CD14-positive monocyte (primary cell): ENCODE data around the gene DDX39A. TPM values are rescaled to one million over a fixed set of nuclear protein-coding genes. Genes with fewer than 3 reads are reported as not detected.

Source experiments
- DNase-seq, 3 donors: peaks; one replicate each; pipeline ENCODE4 v3.0.0-alpha.2; 2011 to 2022
- H2AFZ ChIP-seq: 2 replicates; pipeline ENCODE4 v1.6.0; 2012; ENCODE audit warnings: mild to moderate bottlenecking, low read depth, low read length, inconsistent platforms; ENCODE audit not compliant: insufficient read depth, poor library complexity, severe bottlenecking
- H3K27ac ChIP-seq, 2 donors: 1 replicate in 1 of 2; 2 replicates in 1 of 2; pipeline ENCODE4 v1.5.1; 2012 to 2013; ENCODE audit warnings: low read length in 2 of 2, control low read depth in 1 of 2, inconsistent platforms in 1 of 2, low read depth in 1 of 2, mild to moderate bottlenecking in 1 of 2
- H3K27me3 ChIP-seq, 2 donors: one replicate each; pipeline versions ENCODE4 v1.6.0 to v1.6.1; 2011 to 2013; ENCODE audit warnings: low read length in 2 of 2; ENCODE audit not compliant: control insufficient read depth in 2 of 2, insufficient read depth in 2 of 2
- H3K36me3 ChIP-seq, 2 donors: replicated peaks in 1 of 2; 1 replicate in 1 of 2; 2 replicates in 1 of 2; pipeline versions ENCODE4 v1.5.1 to v1.6.1; 2012 to 2013; ENCODE audit warnings: low read length in 2 of 2, control low read depth in 1 of 2, inconsistent platforms in 1 of 2, mild to moderate bottlenecking in 1 of 2; ENCODE audit not compliant: insufficient read depth in 2 of 2, control insufficient read depth in 1 of 2
- H3K4me1 ChIP-seq, 2 donors: 1 replicate in 1 of 2; 2 replicates in 1 of 2; pipeline versions ENCODE4 v1.5.1 to v1.6.1; 2012 to 2013; ENCODE audit warnings: low read length in 2 of 2, control low read depth in 1 of 2, inconsistent platforms in 1 of 2, mild to moderate bottlenecking in 1 of 2, moderate library complexity in 1 of 2; ENCODE audit not compliant: insufficient read depth in 2 of 2, control insufficient read depth in 1 of 2
- H3K4me2 ChIP-seq: replicated peaks from 2 replicates; pipeline ENCODE3; 2012; ENCODE audit warnings: low read length, moderate library complexity, mild to moderate bottlenecking; ENCODE audit not compliant: poor library complexity, severe bottlenecking; ENCODE audit errors: extremely low read depth
- H3K4me3 ChIP-seq, 3 experiments: fragments of 200-600 bp in 1 of 3; sonication (generic) in 1 of 3; replicated peaks in 1 of 3; 1 replicate in 2 of 3; 2 replicates in 1 of 3; pipeline ENCODE4 v1.5.1; 2011 to 2013; ENCODE audit warnings: low read length in 3 of 3, mild to moderate bottlenecking in 3 of 3, control low read depth in 2 of 3, low read depth in 2 of 3, inconsistent platforms in 1 of 3, moderate library complexity in 1 of 3
- H3K79me2 ChIP-seq: 2 replicates; pipeline ENCODE4 v1.6.0; 2012; ENCODE audit warnings: mild to moderate bottlenecking, control low read depth, inconsistent platforms, low read length, moderate library complexity; ENCODE audit not compliant: insufficient read depth
- H3K9ac ChIP-seq: 2 replicates; pipeline ENCODE4 v1.6.0; 2017; ENCODE audit warnings: low read length, mild to moderate bottlenecking; ENCODE audit not compliant: insufficient read depth, poor library complexity, severe bottlenecking
- H3K9me3 ChIP-seq, 2 donors: replicated peaks in 1 of 2; 1 replicate in 1 of 2; 2 replicates in 1 of 2; pipeline versions ENCODE4 v1.5.1 to v1.6.1; 2012 to 2013; ENCODE audit warnings: low read length in 2 of 2, control low read depth in 1 of 2; ENCODE audit not compliant: control insufficient read depth in 1 of 2, insufficient read depth in 1 of 2
- H4K20me1 ChIP-seq: 2 replicates; pipeline ENCODE4 v1.6.0; 2012; ENCODE audit warnings: mild to moderate bottlenecking, low read length, control low read depth, moderate library complexity; ENCODE audit not compliant: insufficient read depth
- H3K27ac Mint-ChIP-seq, 7 donors: one replicate each; pipeline ENCODE4 v1.8.0; 2020; ENCODE audit warnings: mild to moderate bottlenecking in 7 of 7, mixed read lengths in 7 of 7, moderate library complexity in 6 of 7, inconsistent platforms in 2 of 7
- H3K27me3 Mint-ChIP-seq, 3 donors: one replicate each; pipeline ENCODE4 v1.8.0; 2021 to 2022; ENCODE audit warnings: low read depth in 3 of 3, mild to moderate bottlenecking in 3 of 3, mixed read lengths in 3 of 3, moderate library complexity in 3 of 3, inconsistent platforms in 1 of 3
- H3K36me3 Mint-ChIP-seq, 2 donors: one replicate each; pipeline ENCODE4 v1.8.0; 2020; ENCODE audit warnings: mixed read lengths in 2 of 2, inconsistent platforms in 1 of 2, mild to moderate bottlenecking in 1 of 2
- H3K4me1 Mint-ChIP-seq: one replicate; pipeline ENCODE4 v1.8.0; 2020; ENCODE audit warnings: mild to moderate bottlenecking, mixed read lengths
- H3K4me3 Mint-ChIP-seq, 2 donors: one replicate each; pipeline ENCODE4 v1.8.0; 2020; ENCODE audit warnings: mild to moderate bottlenecking in 2 of 2, mixed read lengths in 2 of 2, moderate library complexity in 1 of 2
- H3K9me3 Mint-ChIP-seq, 7 donors: one replicate each; pipeline ENCODE4 v1.8.0; 2020 to 2022; ENCODE audit warnings: mixed read lengths in 7 of 7, mild to moderate bottlenecking in 6 of 7, moderate library complexity in 6 of 7, inconsistent platforms in 2 of 7
- CTCF ChIP-seq: fragments of 200-600 bp; IDR thresholded peaks from one replicate; pipeline ENCODE4 v1.8.0; 2022; ENCODE audit warnings: antibody characterized with exemption, mild to moderate bottlenecking
- WGBS: methylation state at CpG from one replicate; pipeline ENCODE4 v1.1.5; 2013; ENCODE audit warnings: missing lambda C conversion rate; ENCODE audit not compliant: insufficient coverage; 5-methylcytosine and 5-hydroxymethylcytosine counted together
- intact Hi-C, 2 donors: fragments of 100-400 bp; cut with micrococcal nuclease; formaldehyde crosslinking; loops; one replicate each; pipeline versions ENCODE4 v1.15.0 to v1.15.1; 2023
- polyA plus RNA-seq, 3 donors: library from polyadenylated mRNA; depleted of rRNA in 1 of 3; unstranded in 2 of 3; stranded (reverse) in 1 of 3; fragments of 300-500 nt in 2 of 3; fragments of >200 nt in 1 of 3; fragmentation: Illumina TruSeq in 2 of 3; gene quantifications; 1 replicate in 2 of 3; 2 replicates in 1 of 3; pipeline ENCODE4 v1.2.3, GENCODE V29; 2012 to 2021

The DDX39A gene
- polyA plus RNA-seq, 3 donors = 78.7 to 187 (median 83.5) TPM

GRCh38 chr19:14407605-14408484 is 11.3 kb downstream of the DDX39A start:
- WGBS = 88% methylated on average over 15 of the region's 20 CpGs
- Histone ChIP-seq H2AFZ (no peak overlapping the region), H3K27ac (peak overlapping the region; percentile 17 to 36), H3K36me3 (peaks cover 95 to 97% of the 10 kb centered on the region in 2 donors), H4K20me1 (peaks cover 99% of the 10 kb centered on the region), H3K4me3 (no peak overlapping the region), H3K9ac (no peak overlapping the region), H3K4me2 (no peak overlapping the region), H3K79me2 (peaks cover 58% of the 10 kb centered on the region), H3K27me3 (no peaks in the 10 kb centered on the region), H3K9me3 (no peaks in the 10 kb centered on the region), H3K4me1 (peaks cover 4 to 8% of the 10 kb centered on the region in 2 donors)
- H3K9me3 Mint-ChIP-seq = peaks cover 0 to 3% (median 2%) of the 10 kb centered on the region in 7 donors
- H3K27ac Mint-ChIP-seq = peak overlapping the region in 5 of 7 donors; percentile 41 to 83 (median 57)
- H3K36me3 Mint-ChIP-seq = peaks cover 73 to 94% of the 10 kb centered on the region in 2 donors
- H3K27me3 Mint-ChIP-seq = peaks cover 0 to 2% (median 0%) of the 10 kb centered on the region in 3 donors
- DNase-seq = no peak
- TF ChIP-seq CTCF = no peak
- intact Hi-C loops = loop anchor here in 1 of 2 donors (10.0 kb wide), 1 partner anchor 263 kb away; no protein-coding TSS in a partner anchor
- H3K4me1 Mint-ChIP-seq = peaks cover 4% of the 10 kb centered on the region
- H3K4me3 Mint-ChIP-seq = no peak overlapping the region

- H3K9me3 Mint-ChIP-seq = peaks cover 0 to 5% (median 2%) of the 10 kb centered on the region in 7 donors
- H3K4me3 Mint-ChIP-seq = no peak overlapping the region
- DNase-seq = no peak
- Histone ChIP-seq H3K79me2 (peaks cover 48% of the 10 kb centered on the region), H3K4me2 (no peak overlapping the region), H4K20me1 (peaks cover 99% of the 10 kb centered on the region), H3K27me3 (no peaks in the 10 kb centered on the region), H2AFZ (no peak overlapping the region), H3K36me3 (peaks cover 89 to 96% of the 10 kb centered on the region in 2 donors), H3K9me3 (no peaks in the 10 kb centered on the region), H3K9ac (no peak overlapping the region), H3K4me1 (peaks cover 14 to 18% of the 10 kb centered on the region in 2 donors), H3K27ac (peak overlapping the region; percentile 16 to 36), H3K4me3 (no peak overlapping the region)
- H3K27me3 Mint-ChIP-seq = peaks cover 0 to 2% (median 0%) of the 10 kb centered on the region in 3 donors
- intact Hi-C loops = loop anchor here in 1 of 2 donors (10.0 kb wide), 1 partner anchor 262 kb away; no protein-coding TSS in a partner anchor
- H3K4me1 Mint-ChIP-seq = peaks cover 13% of the 10 kb centered on the region
- peaks cover 74 to 96% of the 10 kb centered on the region in 2 donors for H3K36me3 Mint-ChIP-seq
- peak overlapping the region; percentile 19 to 81 (median 65) for H3K27ac Mint-ChIP-seq
- 91% methylated on average over 21 of the region's 27 CpGs for WGBS
- TF ChIP-seq CTCF = no peak
Measured at GRCh38 chr19:14406645-14407401, 12.3 kb downstream of the DDX39A start.
